GM18507 (cell line): ENCODE results near the gene DPH2.

Experiments
- DNase-seq: peaks from one replicate; pipeline ENCODE4 v3.0.0; 2011; ENCODE audit warnings: low read depth; ENCODE audit not compliant: insufficient read length; ENCODE audit errors: extremely low spot score
- FAIRE-seq: peaks from 2 replicates; lab custom pipeline; 2011; peaks lifted over from hg19 to GRCh38; lab: Jason Lieb, UNC

DPH2 gene

DNA sequence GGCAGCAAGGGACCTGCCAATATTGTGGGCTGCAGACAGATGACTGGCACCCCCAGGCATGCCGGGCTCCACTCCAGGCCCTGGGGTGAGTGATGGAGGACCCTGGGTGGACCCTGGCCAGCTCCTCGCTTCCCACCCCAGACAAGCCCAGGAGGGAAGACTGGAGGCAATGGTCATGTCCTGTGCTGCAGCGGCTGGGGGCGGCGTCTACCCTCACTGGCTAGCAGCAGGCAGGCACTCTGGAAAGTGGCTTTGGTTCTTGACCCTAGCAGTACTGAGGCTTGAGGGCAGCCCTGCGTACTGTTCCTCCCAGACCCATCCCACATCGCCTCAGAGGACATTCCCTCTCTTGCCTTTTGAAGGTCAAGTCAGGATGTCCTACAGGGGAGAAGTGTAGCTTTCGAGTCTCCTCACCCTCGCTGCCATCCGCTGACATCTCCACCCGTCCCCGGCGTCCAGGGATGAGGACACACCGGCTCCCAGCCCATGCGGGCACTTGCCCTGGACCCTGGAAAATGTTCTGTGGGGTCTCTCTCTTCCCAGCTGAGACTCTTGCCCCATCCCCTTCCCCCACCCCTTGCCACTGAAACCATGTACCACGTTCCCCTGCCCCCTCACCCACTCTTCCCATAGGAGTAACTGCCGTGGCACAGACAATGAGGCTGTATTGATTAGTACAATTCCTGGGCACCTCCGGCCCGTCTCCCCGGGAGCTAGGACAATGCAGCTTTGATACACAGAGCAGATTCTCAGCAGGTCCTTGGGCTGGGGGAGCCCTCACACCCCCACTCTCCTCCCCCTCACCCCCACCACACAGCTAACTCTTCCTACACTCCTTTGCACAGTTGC lies 46.5 kb downstream of the DPH2 start:
- DNase-seq (no peak), FAIRE-seq (no peak)

DNA sequence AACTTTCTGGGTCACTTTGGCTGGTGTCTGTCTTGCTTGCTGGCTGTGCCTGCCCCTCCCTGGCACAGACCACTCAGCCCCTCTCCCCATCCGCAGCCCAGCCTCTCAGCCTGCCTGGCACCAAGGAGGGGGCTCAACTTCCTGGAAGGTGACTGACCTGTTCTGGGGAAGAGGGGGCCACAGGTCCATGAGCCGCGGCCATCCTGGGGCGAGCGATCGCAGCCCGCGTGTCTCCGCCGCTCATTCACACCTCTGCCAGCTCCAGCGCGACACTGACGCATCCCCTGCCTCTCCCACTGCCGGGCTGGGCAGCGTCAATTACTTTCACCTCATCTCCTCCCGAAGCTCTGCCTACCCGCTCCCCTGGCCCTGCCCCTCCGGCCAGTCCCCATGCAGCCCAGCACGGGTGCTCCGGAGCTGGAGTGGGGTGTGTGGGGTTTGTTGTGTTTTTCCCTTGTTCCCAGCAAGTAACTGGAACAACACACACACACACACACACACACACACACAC lies 47.1 kb downstream of the DPH2 start:
- DNase-seq (no peak), FAIRE-seq (no peak)

- DNase-seq (no peak), FAIRE-seq (no peak)
These were observed 49.7 kb downstream of the DPH2 start for GRCh38 chr1:44019466-44019948.

GRCh38 chr1:44020464-44020863 lies 50.7 kb downstream of the DPH2 start:
- FAIRE-seq (no peak), DNase-seq (no peak)

DNA sequence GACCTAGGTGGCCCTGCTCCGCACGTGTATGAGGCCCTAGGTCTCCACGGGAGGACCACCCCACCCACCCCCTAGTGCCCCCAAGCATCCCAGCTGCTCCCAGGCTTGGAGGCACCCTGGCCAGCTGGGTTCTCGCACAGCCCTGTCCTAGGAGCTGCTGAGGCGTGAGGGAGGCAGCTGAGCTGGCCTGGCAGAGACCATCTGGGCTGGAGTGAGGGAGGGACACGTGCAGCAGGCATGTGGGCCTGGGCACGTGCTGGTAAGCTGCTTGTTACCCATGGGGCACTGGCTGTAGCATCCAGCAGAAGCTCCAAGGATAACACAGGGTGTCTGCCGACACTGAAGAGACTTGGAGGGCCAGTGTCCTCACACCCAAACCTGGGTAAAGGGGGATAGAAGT lies 51.3 kb downstream of the DPH2 start:
- FAIRE-seq (no peak), DNase-seq (no peak)

DNA sequence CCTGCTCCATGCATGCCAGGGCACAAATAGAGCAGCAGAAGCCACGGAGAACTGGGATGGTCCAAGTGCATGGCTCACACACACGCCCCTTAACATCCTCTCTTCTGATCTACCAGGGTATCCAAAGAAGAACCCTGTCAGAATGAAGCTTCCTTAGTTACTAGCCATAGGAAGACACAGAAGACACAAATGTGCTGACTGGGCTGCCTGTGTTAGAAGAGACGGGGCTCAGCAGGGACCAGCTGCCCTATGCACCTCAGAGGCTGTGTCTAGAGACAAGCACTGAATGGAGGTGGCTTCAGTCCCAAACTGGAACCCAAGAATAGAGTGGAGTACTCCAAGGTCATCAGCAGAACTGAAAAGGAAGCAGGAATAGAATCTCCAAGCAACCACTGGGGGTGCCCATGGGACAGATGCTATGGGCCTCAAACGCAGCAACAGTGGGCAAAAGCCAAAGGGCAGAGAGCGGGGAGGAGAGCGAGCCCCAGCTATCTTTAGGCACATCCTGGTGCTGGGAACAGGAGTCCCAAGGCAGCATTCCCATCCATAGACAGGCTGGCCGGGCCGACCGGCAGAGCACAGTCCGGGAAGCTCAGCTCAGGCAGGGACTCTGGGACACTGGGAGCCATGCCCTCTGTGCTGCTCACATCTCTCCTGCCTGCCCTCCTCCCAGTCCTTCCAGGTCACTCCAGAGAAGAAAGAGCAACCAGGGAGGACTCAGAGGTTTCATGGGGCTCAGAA lies 51.9 kb downstream of the DPH2 start:
- DNase-seq (no peak), FAIRE-seq (no peak)
